ENCODE results near the gene PRAC1.
"Not testable (repeated sequence)": the region's sequence is repeated elsewhere in the genome, so short reads cannot be mapped to it uniquely, and the experiment has no call there.

The PRAC1 gene

GRCh38 chr17:48726916-48727286 is 4.6 kb upstream of the PRAC1 start:
- no peak for DNase-seq (ENCODE audit: low read depth in 2 of 2)

- no peak for DNase-seq (ENCODE audit: low read depth in 2 of 2)
These were observed 4.0 kb upstream of the PRAC1 start for GRCh38 chr17:48726114-48726915.

- no peak for DNase-seq (ENCODE audit: low read depth in 2 of 2)
These were observed 3.2 kb upstream of the PRAC1 start for GRCh38 chr17:48725288-48726064.

GRCh38 chr17:48725004-48725287 is 2.6 kb upstream of the PRAC1 start:
- no peak for DNase-seq (ENCODE audit: low read depth in 2 of 2)

GRCh38 chr17:48724251-48725003 is 2.1 kb upstream of the PRAC1 start:
- peak; percentile 71 to 77 for DNase-seq (ENCODE audit: low read depth in 2 of 2)

- DNase-seq (ENCODE audit: low read depth in 2 of 2), result no peak
These were observed 1.3 kb upstream of the PRAC1 start for GRCh38 chr17:48723423-48724250.

GRCh38 chr17:48722915-48723422 is 651 bp upstream of the PRAC1 start, which contains the start of gene PRAC2:
PRAC2 (plus strand) TSS chr17:48723185; CDS start chr17:48724411, 1,226 bp downstream.
- DNase-seq (ENCODE audit: low read depth in 2 of 2), result no peak

- no peak for DNase-seq (ENCODE audit: low read depth in 2 of 2)
These were observed 1.3 kb downstream of the PRAC1 start for GRCh38 chr17:48721009-48721402.

GRCh38 chr17:48720266-48721008 is 1.9 kb downstream of the PRAC1 start:
- DNase-seq (ENCODE audit: low read depth in 2 of 2), result no peak

- DNase-seq (ENCODE audit: low read depth in 2 of 2), result no peak
These were observed 2.6 kb downstream of the PRAC1 start for GRCh38 chr17:48719642-48720265.

GRCh38 chr17:48718761-48719641 is 3.3 kb downstream of the PRAC1 start:
- no peak for DNase-seq (ENCODE audit: low read depth in 2 of 2)

GRCh38 chr17:48718227-48718760 is 4.0 kb downstream of the PRAC1 start:
- no peak for DNase-seq (ENCODE audit: low read depth in 2 of 2)

GRCh38 chr17:48717367-48718226 is 4.7 kb downstream of the PRAC1 start:
- no peak for DNase-seq (ENCODE audit: low read depth in 2 of 2)

- DNase-seq (ENCODE audit: low read depth in 2 of 2), result not testable (repeated sequence)
These were observed 5.8 kb downstream of the PRAC1 start for GRCh38 chr17:48716549-48716948.

GRCh38 chr17:48715496-48716399 is 6.6 kb downstream of the PRAC1 start:
- no peak for DNase-seq (ENCODE audit: low read depth in 2 of 2)

- DNase-seq (ENCODE audit: low read depth in 2 of 2), result no peak
These were observed 11.2 kb downstream of the PRAC1 start for GRCh38 chr17:48711128-48711527.
